IMR-90 (cell line): ENCODE results near the gene KRT10. TPM values are rescaled to one million over a fixed set of nuclear protein-coding genes. Genes with fewer than 3 reads are reported as not detected.

ENCODE experiments used
- ATAC-seq: fragments of 200-7000 bp; cut with Tn5 transposase; 2 replicates; pipeline ENCODE4 v1.9.1; 2020; ENCODE audit warnings: low read depth, mild to moderate bottlenecking, moderate library complexity
- BruUV-seq: library from RNA; stranded (reverse); fragments of 400-500 nt; replicated peaks from 2 replicates; lab custom pipeline; 2021; lab: Mats Ljungman, UMichigan
- CTCF ChIA-PET: fragments of 300-600 bp; formaldehyde crosslinking; extraction: SDS; loops from one replicate; lab custom pipeline; 2021; ENCODE audit warnings: antibody characterized with exemption; lab: Yijun Ruan, JAX
- POLR2A ChIA-PET: fragments of 300-600 bp; sonication (Branson Sonifier 250); formaldehyde crosslinking; loops from one replicate; lab custom pipeline; 2022; ENCODE audit warnings: antibody characterized with exemption; ENCODE audit not compliant: unreplicated experiment; lab: Charles Lee
- DNase-seq: peaks from one replicate; pipeline ENCODE4 v3.0.0; 2013
- H2AFZ ChIP-seq: replicated peaks from 2 replicates; pipeline ENCODE3; 2013; ENCODE audit warnings: low read length, mild to moderate bottlenecking; ENCODE audit not compliant: poor library complexity
- H2AK5ac ChIP-seq: 2 replicates; pipeline ENCODE4 v1.6.1; 2013; ENCODE audit warnings: low read depth, low read length, inconsistent platforms
- H2AK9ac ChIP-seq: replicated peaks from 2 replicates; pipeline ENCODE3; 2013; ENCODE audit warnings: mild to moderate bottlenecking, low read depth, low read length, moderate library complexity; ENCODE audit not compliant: poor library complexity
- H2BK120ac ChIP-seq: 2 replicates; pipeline ENCODE4 v1.6.1; 2013; ENCODE audit warnings: low read depth, low read length, inconsistent platforms
- H2BK15ac ChIP-seq: 3 replicates; pipeline ENCODE4 v1.6.1; 2013; ENCODE audit warnings: low read depth, low read length, inconsistent platforms
- H2BK20ac ChIP-seq: 2 replicates; pipeline ENCODE4 v1.6.1; 2013; ENCODE audit warnings: low read depth, mild to moderate bottlenecking, inconsistent platforms, low read length, moderate library complexity
- H2BK5ac ChIP-seq: 2 replicates; pipeline ENCODE4 v1.6.1; 2013; ENCODE audit warnings: mild to moderate bottlenecking, low read depth, low read length, inconsistent platforms; ENCODE audit not compliant: poor library complexity, severe bottlenecking
- H3K14ac ChIP-seq: replicated peaks from 2 replicates; pipeline ENCODE4 v1.6.1; 2013; ENCODE audit warnings: low read depth, low read length, inconsistent platforms
- H3K18ac ChIP-seq: 2 replicates; pipeline ENCODE4 v1.6.1; 2013; ENCODE audit warnings: low read depth, low read length, control low read depth
- H3K23ac ChIP-seq: 2 replicates; pipeline ENCODE4 v1.6.1; 2013; ENCODE audit warnings: low read depth, low read length, inconsistent platforms
- H3K27ac ChIP-seq: 2 replicates; pipeline ENCODE4 v1.5.1; 2013; ENCODE audit warnings: mild to moderate bottlenecking, control low read depth, low read length; ENCODE audit not compliant: insufficient read depth
- H3K27me3 ChIP-seq: 2 replicates; pipeline ENCODE4 v1.6.1; 2013; ENCODE audit warnings: low read length; ENCODE audit not compliant: control insufficient read depth, insufficient read depth
- H3K36me3 ChIP-seq: 2 replicates; pipeline ENCODE4 v1.6.1; 2013; ENCODE audit warnings: low read length, mixed read lengths; ENCODE audit not compliant: control insufficient read depth, insufficient read depth
- H3K4ac ChIP-seq: 2 replicates; pipeline ENCODE4 v1.6.1; 2013; ENCODE audit warnings: low read depth, low read length, inconsistent platforms
- H3K4me1 ChIP-seq: 2 replicates; pipeline ENCODE4 v1.6.1; 2013; ENCODE audit warnings: low read length, mixed read lengths; ENCODE audit not compliant: control insufficient read depth, insufficient read depth
- H3K4me2 ChIP-seq: 2 replicates; pipeline ENCODE4 v1.6.1; 2013; ENCODE audit warnings: low read depth, mild to moderate bottlenecking, control low read depth, low read length, moderate library complexity
- H3K4me3 ChIP-seq: 2 replicates; pipeline ENCODE4 v1.5.1; 2013; ENCODE audit warnings: low read depth, mild to moderate bottlenecking, control low read depth, low read length, moderate library complexity; ENCODE audit not compliant: insufficient read depth
- H3K56ac ChIP-seq: 2 replicates; pipeline ENCODE4 v1.6.1; 2013; ENCODE audit warnings: low read length, inconsistent platforms; ENCODE audit not compliant: insufficient read depth; ENCODE audit errors: extremely low read depth
- H3K79me1 ChIP-seq, 2 experiments: 2 replicates each; pipeline ENCODE4 v1.6.1; 2013; ENCODE audit warnings: low read length in 2 of 2, inconsistent platforms in 1 of 2, low read depth in 1 of 2
- H3K9ac ChIP-seq: 2 replicates; pipeline ENCODE4 v1.6.1; 2013; ENCODE audit warnings: low read depth, low read length, control low read depth
- H3K9me1 ChIP-seq: 2 replicates; pipeline ENCODE4 v1.6.1; 2013; ENCODE audit warnings: low read length, inconsistent platforms; ENCODE audit not compliant: insufficient read depth
- H3K9me3 ChIP-seq: 2 replicates; pipeline ENCODE4 v1.6.1; 2013; ENCODE audit warnings: low read length; ENCODE audit not compliant: control insufficient read depth, insufficient read depth
- H4K20me1 ChIP-seq: 2 replicates; pipeline ENCODE4 v1.6.1; 2013; ENCODE audit warnings: low read length, inconsistent platforms; ENCODE audit not compliant: insufficient read depth
- H4K5ac ChIP-seq: 2 replicates; pipeline ENCODE4 v1.6.1; 2013; ENCODE audit warnings: mild to moderate bottlenecking, low read depth, low read length, control low read depth
- H4K8ac ChIP-seq, 2 experiments: 2 replicates each; pipeline ENCODE4 v1.6.1; 2013; ENCODE audit warnings: low read depth in 2 of 2, low read length in 2 of 2, control low read depth in 1 of 2, inconsistent platforms in 1 of 2
- H4K91ac ChIP-seq: 2 replicates; pipeline ENCODE4 v1.6.1; 2013; ENCODE audit warnings: low read depth, low read length, inconsistent platforms; ENCODE audit not compliant: insufficient read depth
- CHD1 ChIP-seq: IDR thresholded peaks from 2 replicates; pipeline ENCODE4 v1.6.1; 2012; ENCODE audit warnings: low read depth, low read length, improper control_type of control experiment
- CTCF ChIP-seq: conservative IDR thresholded peaks from 2 replicates; pipeline ENCODE4 v1.5.1; 2012; ENCODE audit warnings: mild to moderate bottlenecking, low read depth, low read length, improper control_type of control experiment
- MAFK ChIP-seq: IDR thresholded peaks from 2 replicates; pipeline ENCODE4 v1.6.1; 2012; ENCODE audit warnings: low read depth, low read length, improper control_type of control experiment
- MAZ ChIP-seq: IDR thresholded peaks from 2 replicates; pipeline ENCODE4 v1.6.1; 2012; ENCODE audit warnings: low read depth, mild to moderate bottlenecking, low read length, improper control_type of control experiment, moderate library complexity, borderline replicate concordance
- POLR2A ChIP-seq: IDR thresholded peaks from 2 replicates; pipeline ENCODE4 v1.6.1; 2012; ENCODE audit warnings: mild to moderate bottlenecking, low read depth, low read length
- RAD21 ChIP-seq: IDR thresholded peaks from 2 replicates; pipeline ENCODE4 v1.6.1; 2012; ENCODE audit warnings: low read length, improper control_type of control experiment
- RCOR1 ChIP-seq: IDR thresholded peaks from 2 replicates; pipeline ENCODE4 v1.6.1; 2012; ENCODE audit warnings: mild to moderate bottlenecking, low read length, improper control_type of control experiment; ENCODE audit not compliant: insufficient replicate concordance
- RFX5 ChIP-seq: IDR thresholded peaks from 2 replicates; pipeline ENCODE4 v1.8.0; 2012; ENCODE audit warnings: low read depth, mild to moderate bottlenecking, low read length, moderate library complexity
- WGBS, 2 experiments: methylation state at CpG; one replicate each; pipeline versions ENCODE4 v1.1.5 to v1.1.7; 2013; ENCODE audit warnings: missing lambda C conversion rate in 2 of 2; ENCODE audit not compliant: insufficient read length in 1 of 2; ENCODE audit errors: extremely low coverage in 2 of 2; 5-methylcytosine and 5-hydroxymethylcytosine counted together
- dilution Hi-C: fragments of 300-500 bp; cut with HindIII; formaldehyde crosslinking; loops from one replicate; pipeline ENCODE4 v1.14.3; 2018; ENCODE audit warnings: low sequenced_read_pairs; ENCODE audit not compliant: unreplicated experiment
- in situ Hi-C: fragments of 300-500 bp; cut with MboI; formaldehyde crosslinking; loops from 3 replicates; pipeline ENCODE4 v1.14.3; 2019; ENCODE audit warnings: low sequenced_read_pairs, inconsistent platforms, mixed read lengths
- intact Hi-C: fragments of 100-400 bp; cut with micrococcal nuclease; formaldehyde crosslinking; loops from 2 replicates; pipeline ENCODE4 v1.10.0; 2022
- polyA plus RNA-seq, 3 experiments: library from polyadenylated mRNA; depleted of rRNA; stranded (reverse); fragments of >200 nt; gene quantifications; 2 replicates each; pipeline ENCODE4 v1.2.3, GENCODE V29; 2012; ENCODE audit warnings: low replicate concordance in 1 of 3
- total RNA-seq: library from RNA; depleted of rRNA; stranded (reverse); fragments of >200 nt; gene quantifications from 2 replicates; pipeline ENCODE4 v1.2.3, GENCODE V29; 2012

The KRT10 gene
- total and polyA plus RNA-seq, 2 of the 4 experiments (the other 2 are of a cell fraction), result 0.18 to 18.3 TPM

GRCh38 chr17:40818733-40819527, 3.5 kb downstream of the KRT10 start:
- Histone ChIP-seq H4K8ac (peak overlapping the region; percentile 97 to 99), H2BK20ac (no peak overlapping the region), H3K14ac (peak overlapping the region; percentile 83), H3K79me1 (peaks cover 30 to 38% of the 10 kb centered on the region in 2 experiments), H3K27me3 (no peaks in the 10 kb centered on the region), H4K5ac (peak overlapping the region; percentile 97), H2AK9ac (no peak overlapping the region), H3K9me1 (peaks cover 3% of the 10 kb centered on the region), H2BK15ac (peak overlapping the region; percentile 43; the same call in 2 of the 3 replicates), H3K18ac (peak overlapping the region; percentile 94; the same call in 1 of the 2 replicates), H3K27ac (peak overlapping the region; percentile 79), H3K4me2 (peak overlapping the region; percentile 100), H3K36me3 (peaks cover 10% of the 10 kb centered on the region), H2BK120ac (peak overlapping the region; percentile 60), H4K91ac (peak overlapping the region; percentile 85), H4K20me1 (no peaks in the 10 kb centered on the region), H3K9ac (peak overlapping the region; percentile 77), H3K4me1 (peaks cover 5% of the 10 kb centered on the region; the same call in 1 of the 2 replicates), H3K9me3 (no peaks in the 10 kb centered on the region), H3K4ac (peak overlapping the region; percentile 78), H2AK5ac (peak overlapping the region; percentile 83; the same call in 1 of the 2 replicates), H2AFZ (peak overlapping the region; percentile 85), H3K23ac (peak overlapping the region; percentile 92), H2BK5ac (peak overlapping the region; percentile 88), H3K4me3 (peak overlapping the region; percentile 99), H3K56ac (peak overlapping the region; percentile 87)
- CTCF ChIA-PET, result interaction anchor here (0.8 to 1.6 kb wide), 3 partner anchors 597 to 844 kb away, joined by 3 to 6 read pairs (median 4); no protein-coding TSS in a partner anchor
- POLR2A ChIA-PET, result interaction anchor here (0.6 to 1.1 kb wide), 7 partner anchors 10 to 871 kb away, joined by 3 to 12 read pairs (median 4); no protein-coding TSS in a partner anchor
- intact Hi-C loops (no loop called here), in situ Hi-C loops (no loop called here), dilution Hi-C loops (no loop called here)
- TF ChIP-seq RCOR1 (no peak), RFX5 (no peak), MAFK (peak; percentile 45), CHD1 (0 out of 2 replicates have a peak, but pooled peaks have one; percentile 5), CTCF (0 out of 2 replicates have a peak, but pooled peaks have one; percentile 0), POLR2A (peak; percentile 68), RAD21 (no peak), MAZ (peak; percentile 29; the same call in 1 of the 2 replicates)
- DNase-seq (peak; percentile 73), ATAC-seq (peak; percentile 86)
- BruUV-seq, result no TSS peak
- WGBS, 2 experiments, result 0% methylated on average over 34 of the region's 73 CpGs; no CpG with 5 or more reads in 1 of the 2 experiments
